AG09309 (cell line): ENCODE results near the gene ODAPH.
"Not testable (repeated sequence)": the region's sequence is repeated elsewhere in the genome, so short reads cannot be mapped to it uniquely, and the experiment has no call there.

Source experiments
- DNase-seq: peaks from one replicate; pipeline ENCODE4 v3.0.0-alpha.2; 2010; ENCODE audit warnings: low read depth
- H3K4me3 ChIP-seq: 2 replicates; pipeline ENCODE4 v1.5.1; 2011; ENCODE audit warnings: mild to moderate bottlenecking, low read depth, low read length, moderate library complexity; ENCODE audit not compliant: control insufficient read depth
- TF ChIP-seq, protein P1 (sequence below): IDR thresholded peaks from 2 replicates; pipeline ENCODE4 v1.5.1; 2011; ENCODE audit warnings: mild to moderate bottlenecking, low read depth, low read length, inconsistent platforms; ENCODE audit not compliant: insufficient read depth, control insufficient read depth; ENCODE audit errors: missing control alignments

Gene ODAPH

DNA sequence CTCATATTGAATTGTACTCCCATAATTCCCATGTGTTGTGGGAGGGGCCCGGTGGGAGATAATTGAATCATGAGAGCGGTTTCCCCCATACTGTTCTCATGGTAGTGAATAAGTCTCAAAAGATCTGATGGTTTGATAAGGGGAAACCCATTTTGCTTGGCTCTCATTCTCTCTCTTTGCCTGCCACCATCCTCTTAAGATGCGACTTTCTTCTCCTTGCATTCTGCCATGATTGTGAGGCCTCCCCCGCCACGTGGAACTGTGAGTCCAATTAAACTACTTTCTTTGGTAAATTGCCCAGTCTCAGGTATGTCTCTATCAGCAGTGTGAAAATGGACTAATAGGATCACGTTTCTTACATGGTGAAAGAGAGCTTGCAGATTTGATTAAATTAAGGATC lies 18.6 kb upstream of the ODAPH start:
- not testable (repeated sequence) for H3K4me3 ChIP-seq, DNase-seq

DNA sequence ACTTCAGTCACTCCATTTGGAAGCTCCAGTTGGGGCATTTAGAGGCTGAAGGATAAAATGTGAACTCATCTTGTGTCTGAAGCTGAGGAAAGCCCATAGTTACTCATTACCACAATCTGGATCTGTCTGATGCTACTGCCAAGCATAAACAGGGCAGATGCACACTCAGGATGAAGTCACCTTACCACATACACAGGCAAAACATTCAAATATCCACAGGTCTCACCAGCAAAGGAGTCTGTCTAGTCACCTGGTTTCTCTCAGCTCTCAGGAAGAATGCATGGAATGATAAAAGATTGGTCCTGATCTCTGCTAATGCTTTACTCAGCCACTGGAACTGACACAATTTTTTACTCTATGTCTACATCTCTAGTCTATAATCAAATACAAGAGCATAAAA lies 13.0 kb upstream of the ODAPH start:
- DNase-seq, result peak; percentile 31
- TF ChIP-seq, protein P1, sequence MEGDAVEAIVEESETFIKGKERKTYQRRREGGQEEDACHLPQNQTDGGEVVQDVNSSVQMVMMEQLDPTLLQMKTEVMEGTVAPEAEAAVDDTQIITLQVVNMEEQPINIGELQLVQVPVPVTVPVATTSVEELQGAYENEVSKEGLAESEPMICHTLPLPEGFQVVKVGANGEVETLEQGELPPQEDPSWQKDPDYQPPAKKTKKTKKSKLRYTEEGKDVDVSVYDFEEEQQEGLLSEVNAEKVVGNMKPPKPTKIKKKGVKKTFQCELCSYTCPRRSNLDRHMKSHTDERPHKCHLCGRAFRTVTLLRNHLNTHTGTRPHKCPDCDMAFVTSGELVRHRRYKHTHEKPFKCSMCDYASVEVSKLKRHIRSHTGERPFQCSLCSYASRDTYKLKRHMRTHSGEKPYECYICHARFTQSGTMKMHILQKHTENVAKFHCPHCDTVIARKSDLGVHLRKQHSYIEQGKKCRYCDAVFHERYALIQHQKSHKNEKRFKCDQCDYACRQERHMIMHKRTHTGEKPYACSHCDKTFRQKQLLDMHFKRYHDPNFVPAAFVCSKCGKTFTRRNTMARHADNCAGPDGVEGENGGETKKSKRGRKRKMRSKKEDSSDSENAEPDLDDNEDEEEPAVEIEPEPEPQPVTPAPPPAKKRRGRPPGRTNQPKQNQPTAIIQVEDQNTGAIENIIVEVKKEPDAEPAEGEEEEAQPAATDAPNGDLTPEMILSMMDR, result no peak
- H3K4me3 ChIP-seq, result no peak overlapping the region

DNA sequence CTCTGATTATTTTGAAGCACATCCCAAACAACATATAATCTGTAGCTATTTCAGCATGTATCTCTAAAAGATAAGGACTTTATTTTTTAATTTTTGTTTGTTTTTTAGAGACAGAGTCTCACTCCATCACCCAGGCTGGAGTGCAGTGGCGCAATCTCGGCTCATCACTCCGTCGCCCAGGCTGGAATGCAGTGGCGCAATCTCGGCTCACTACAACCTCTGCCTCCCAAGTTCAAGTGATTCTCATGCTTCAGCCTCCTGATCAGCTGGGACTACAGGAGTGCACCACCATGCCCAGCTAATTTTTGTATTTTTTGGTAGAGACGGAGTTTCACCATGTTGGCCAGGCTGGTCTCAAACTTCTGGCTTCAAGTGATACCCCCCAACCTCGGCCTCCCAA lies 11.6 kb upstream of the ODAPH start:
- not testable (repeated sequence) for H3K4me3 ChIP-seq, DNase-seq

DNA sequence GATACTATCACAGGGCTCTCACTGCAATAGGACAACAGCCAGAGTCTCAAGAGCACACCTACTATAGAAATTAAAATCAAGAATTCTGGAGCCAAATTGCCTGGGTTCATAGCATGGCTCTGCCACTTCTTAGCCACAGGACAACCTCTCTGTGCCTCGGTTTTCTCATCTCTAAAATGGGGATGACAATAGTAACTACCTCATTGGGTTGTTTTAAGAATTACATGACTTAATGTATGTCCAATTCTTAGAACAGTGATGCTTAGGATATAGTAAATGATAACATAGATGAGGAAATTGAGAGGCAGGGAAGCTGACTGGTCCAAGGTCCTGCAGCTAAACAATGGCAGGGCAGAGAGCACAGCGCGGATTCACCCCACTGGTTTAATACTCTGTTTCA lies 11.0 kb upstream of the ODAPH start:
- H3K4me3 ChIP-seq, result no peak overlapping the region
- TF ChIP-seq, protein P1, result no peak

DNA sequence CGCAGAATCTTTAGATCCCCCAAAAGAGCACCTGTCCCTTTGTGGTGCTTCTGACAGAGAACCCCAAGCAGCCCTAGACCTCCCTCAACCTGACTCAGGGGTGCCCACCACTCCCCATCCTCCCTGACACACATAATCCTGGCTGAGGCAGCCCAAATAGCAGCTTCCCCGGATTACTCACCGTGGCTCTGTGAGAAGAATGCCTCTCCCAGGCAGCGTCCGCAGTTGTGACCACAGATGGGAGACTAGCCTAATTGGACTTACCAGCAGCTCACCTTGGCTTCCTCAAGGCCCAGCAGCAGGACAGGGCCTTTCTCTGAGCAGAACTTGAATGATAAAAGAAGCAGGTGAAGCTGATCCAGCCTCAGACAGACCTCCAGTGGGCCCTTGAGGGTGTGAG lies 10.3 kb upstream of the ODAPH start:
- TF ChIP-seq, protein P1, result no peak
- no peak overlapping the region for H3K4me3 ChIP-seq
- peak; percentile 13 for DNase-seq

More for the DNA sequence above, 11.0 kb upstream of the ODAPH start:
- DNase-seq, result no peak

DNA sequence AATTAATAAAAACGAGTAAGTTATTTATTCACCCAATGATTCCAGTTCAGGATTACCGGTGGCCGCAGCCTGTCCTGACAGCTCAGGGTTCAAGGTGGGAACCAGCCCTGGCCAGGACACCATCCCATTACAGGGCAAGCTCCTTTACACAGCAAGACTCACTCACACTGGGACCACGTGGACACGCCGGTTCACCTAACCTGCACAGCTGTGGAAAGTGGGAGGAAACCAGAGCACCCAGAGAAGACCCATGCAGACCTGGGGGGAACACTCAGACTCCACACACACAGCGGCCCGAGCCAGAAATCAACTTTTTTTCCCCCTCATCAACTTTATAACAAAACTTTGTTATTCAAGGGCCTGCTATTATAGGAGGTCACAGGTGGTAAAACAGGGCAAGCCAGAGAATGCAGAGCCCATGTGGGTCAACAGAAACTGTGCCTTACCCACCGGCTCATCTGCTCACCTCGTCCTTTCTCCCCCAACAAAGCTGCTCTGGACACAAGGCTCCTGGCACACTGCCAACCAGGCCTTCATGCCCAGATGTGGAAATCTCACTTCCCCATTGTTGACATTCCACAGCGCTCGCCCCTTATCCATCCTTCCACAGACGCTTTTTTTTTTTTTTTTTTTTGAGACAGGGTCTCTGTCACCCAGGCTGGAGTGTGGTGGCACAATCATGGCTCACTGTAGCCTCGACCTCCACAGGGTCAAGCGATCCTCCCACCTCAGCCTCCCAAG lies 8.0 kb upstream of the ODAPH start:
- no peak for DNase-seq
- TF ChIP-seq, protein P1, result no peak

DNA sequence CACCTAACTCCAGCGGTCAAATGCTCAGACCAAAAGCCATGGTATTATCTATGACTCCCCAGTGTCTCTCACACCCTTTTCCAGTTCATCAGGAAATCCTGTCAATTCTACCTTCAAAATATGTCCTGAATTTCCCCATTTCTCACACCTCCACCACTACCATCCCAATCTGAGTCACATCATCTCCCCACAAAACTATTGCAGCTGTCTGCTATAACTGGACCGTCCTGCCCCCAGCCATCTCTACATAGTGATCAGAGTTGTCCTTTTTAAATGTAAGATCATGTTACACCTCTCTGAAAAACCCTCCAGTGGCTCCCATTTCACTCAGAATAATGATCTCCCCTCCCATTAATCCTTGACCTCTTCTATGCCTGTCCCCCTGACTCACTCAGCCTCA lies 6.8 kb upstream of the ODAPH start:
- no peak for DNase-seq
- no peak overlapping the region for H3K4me3 ChIP-seq
- TF ChIP-seq, protein P1, result no peak

More for the DNA sequence above, 8.0 kb upstream of the ODAPH start:
- no peak overlapping the region for H3K4me3 ChIP-seq

DNA sequence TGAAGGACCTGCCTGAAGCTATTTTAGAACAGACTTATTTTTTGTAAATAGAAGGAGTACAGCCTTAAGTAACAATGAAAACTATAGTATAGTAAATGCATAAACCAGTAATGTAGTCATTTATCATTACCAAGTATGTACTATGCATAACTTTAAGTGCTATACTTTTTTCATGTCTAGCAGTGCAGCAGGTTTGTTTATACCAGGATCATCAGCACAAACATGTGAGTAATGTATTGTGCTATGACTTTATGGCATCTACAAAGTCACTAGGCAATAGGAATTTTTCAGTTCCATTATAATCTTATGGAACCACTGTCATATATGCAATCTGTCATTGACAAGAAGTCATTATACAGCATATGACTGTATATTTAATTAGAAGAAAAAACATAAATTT lies 3.4 kb upstream of the ODAPH start:
- H3K4me3 ChIP-seq, result no peak overlapping the region
- TF ChIP-seq, protein P1, result no peak
- DNase-seq, result no peak
